Right lobe of liver (tissue), 6 donors: ENCODE measurements around the gene ERC1. TPM values are rescaled to one million over a fixed set of nuclear protein-coding genes. Genes with fewer than 3 reads are reported as not detected.

Source experiments
- ATAC-seq, 4 donors: fragments of 200-7000 bp; cut with Tn5 transposase; one replicate each; pipeline ENCODE4 v1.9.1; 2020; ENCODE audit warnings: mild to moderate bottlenecking in 4 of 4, moderate library complexity in 4 of 4
- DNase-seq, 3 donors: peaks; one replicate each; pipeline ENCODE4 v3.0.0-alpha.2; 2020
- H3K27ac ChIP-seq, 3 donors: fragments of 200-600 bp; one replicate each; pipeline ENCODE4 v1.8.0; 2022
- H3K27me3 ChIP-seq, 2 donors: fragments of 200-600 bp; one replicate each; pipeline ENCODE4 v1.8.0; 2022
- H3K36me3 ChIP-seq, 4 donors: fragments of 200-600 bp; sonication (generic) in 1 of 4; one replicate each; pipeline versions ENCODE4 v1.5.1 to v1.8.0; 2017 to 2022; ENCODE audit warnings: control low read depth in 1 of 4
- H3K4me1 ChIP-seq, 4 donors: fragments of 200-600 bp; sonication (generic) in 1 of 4; one replicate each; pipeline versions ENCODE4 v1.5.1 to v1.8.0; 2017 to 2022; ENCODE audit warnings: control low read depth in 1 of 4
- H3K4me3 ChIP-seq, 3 donors: fragments of 200-600 bp; one replicate each; pipeline ENCODE4 v1.8.0; 2022
- H3K9me3 ChIP-seq, 4 donors: fragments of 200-600 bp; sonication (generic) in 1 of 4; one replicate each; pipeline versions ENCODE4 v1.5.1 to v1.8.0; 2017 to 2022; ENCODE audit warnings: control low read depth in 1 of 4
- CTCF ChIP-seq, 4 donors: fragments of 200-600 bp in 3 of 4; fragments of 450-650 bp in 1 of 4; IDR thresholded peaks; one replicate each; pipeline versions ENCODE4 v1.5.1 to v1.8.0; 2016 to 2022; ENCODE audit warnings: antibody characterized with exemption in 4 of 4, mild to moderate bottlenecking in 2 of 4
- POLR2A ChIP-seq: fragments of 450-650 bp; IDR thresholded peaks from one replicate; pipeline ENCODE4 v1.6.1; 2017; ENCODE audit warnings: antibody characterized with exemption, mild to moderate bottlenecking
- WGBS: methylation state at CpG from one replicate; pipeline ENCODE4 v1.1.6; 2018; ENCODE audit warnings: low coverage, low lambda C conversion rate; ENCODE audit not compliant: insufficient coverage; ENCODE audit errors: missing lambda C conversion rate; 5-methylcytosine and 5-hydroxymethylcytosine counted together
- intact Hi-C, 2 donors: fragments of 100-400 bp; cut with DNase I; formaldehyde crosslinking; loops; one replicate each; pipeline versions ENCODE4 v1.11.2 to v1.14.1; 2022
- total RNA-seq, 6 experiments: library from RNA; depleted of rRNA in 2 of 6; stranded (reverse); fragments of >200 nt in 2 of 6; fragmentation: NEBNext Ultra II Directional in 3 of 6; extraction: Animal tissue kit (Norgen Biotek cat#: 25700) in 3 of 6; gene quantifications; one replicate each; pipeline versions ENCODE4 v1.1.0 to v1.2.4, GENCODE V29; 2016 to 2023
- donor health status: DM: no; HTN: yes; CAD: no.
- donor health status: DM: no; HTN: no; CAD: no.
- donor health status: DM: no; HTN: no; CAD: no.
- donor health status: DM: no; HTN: yes; CAD: no.
- donor health status: DM: no; HTN: yes; CAD: no.

Gene ERC1
- total RNA-seq, 6 experiments from 2014 or later = 24.8 to 30.8 (median 28.6) TPM

- DNase-seq (no peak), ATAC-seq (no peak)
- no peaks in the 10 kb centered on the region for H3K4me1 ChIP-seq
- no peaks in the 10 kb centered on the region for H3K36me3 ChIP-seq
- 86% methylated on average over 2 of the region's 2 CpGs for WGBS
- H3K9me3 ChIP-seq = no peaks in the 10 kb centered on the region
- H3K4me3 ChIP-seq = no peak overlapping the region
- TF ChIP-seq POLR2A (no peak), CTCF (IDR thresholded peaks at IDR 0.05) (no peak)
- H3K27me3 ChIP-seq = no peaks in the 10 kb centered on the region
- H3K27ac ChIP-seq = no peak overlapping the region
- intact Hi-C loops = no loop called here
These were observed 309.4 kb downstream of the ERC1 start for GRCh38 chr12:1300460-1300859.

GRCh38 chr12:1302201-1302870, 311.3 kb downstream of the ERC1 start:
- H3K9me3 ChIP-seq = no peaks in the 10 kb centered on the region
- no peak overlapping the region for H3K27ac ChIP-seq
- WGBS = 93% methylated on average over 7 of the region's 7 CpGs
- H3K36me3 ChIP-seq = no peaks in the 10 kb centered on the region
- H3K4me1 ChIP-seq = peaks cover 0 to 4% (median 0%) of the 10 kb centered on the region in 4 donors
- H3K27me3 ChIP-seq = no peaks in the 10 kb centered on the region
- DNase-seq (no peak), ATAC-seq (no peak)
- intact Hi-C loops = no loop called here
- no peak overlapping the region for H3K4me3 ChIP-seq
- TF ChIP-seq POLR2A (no peak), CTCF (IDR thresholded peaks at IDR 0.05) (no peak)

GRCh38 chr12:1305063-1305434, 314.0 kb downstream of the ERC1 start:
- Histone ChIP-seq H3K4me3 (no peak overlapping the region), H3K27me3 (no peaks in the 10 kb centered on the region), H3K36me3 (no peaks in the 10 kb centered on the region), H3K27ac (no peak overlapping the region), H3K9me3 (no peaks in the 10 kb centered on the region), H3K4me1 (peaks cover 0 to 4% (median 0%) of the 10 kb centered on the region in 4 donors)
- intact Hi-C loops = no loop called here
- no peak for TF ChIP-seq POLR2A
- TF ChIP-seq CTCF (IDR thresholded peaks at IDR 0.05) = no peak
- 81% methylated on average over 3 of the region's 3 CpGs for WGBS
- DNase-seq (no peak), ATAC-seq (no peak)

GRCh38 chr12:1305791-1306500, 314.9 kb downstream of the ERC1 start:
- peak overlapping the region in 1 of 3 donors; percentile 14 for H3K27ac ChIP-seq
- no peak overlapping the region for H3K4me3 ChIP-seq
- intact Hi-C loops = no loop called here
- DNase-seq = no peak
- H3K4me1 ChIP-seq = peaks cover 0 to 4% (median 0%) of the 10 kb centered on the region in 4 donors
- 55% methylated on average over 4 of the region's 4 CpGs for WGBS
- no peaks in the 10 kb centered on the region for H3K9me3 ChIP-seq
- no peaks in the 10 kb centered on the region for H3K36me3 ChIP-seq
- TF ChIP-seq CTCF (IDR thresholded peaks at IDR 0.05) (no peak), POLR2A (no peak)
- no peaks in the 10 kb centered on the region for H3K27me3 ChIP-seq
- ATAC-seq = peak in 2 of 4 donors; percentile 16 to 35
